ENCODE measurements around the gene MAP3K3.

DNA sequence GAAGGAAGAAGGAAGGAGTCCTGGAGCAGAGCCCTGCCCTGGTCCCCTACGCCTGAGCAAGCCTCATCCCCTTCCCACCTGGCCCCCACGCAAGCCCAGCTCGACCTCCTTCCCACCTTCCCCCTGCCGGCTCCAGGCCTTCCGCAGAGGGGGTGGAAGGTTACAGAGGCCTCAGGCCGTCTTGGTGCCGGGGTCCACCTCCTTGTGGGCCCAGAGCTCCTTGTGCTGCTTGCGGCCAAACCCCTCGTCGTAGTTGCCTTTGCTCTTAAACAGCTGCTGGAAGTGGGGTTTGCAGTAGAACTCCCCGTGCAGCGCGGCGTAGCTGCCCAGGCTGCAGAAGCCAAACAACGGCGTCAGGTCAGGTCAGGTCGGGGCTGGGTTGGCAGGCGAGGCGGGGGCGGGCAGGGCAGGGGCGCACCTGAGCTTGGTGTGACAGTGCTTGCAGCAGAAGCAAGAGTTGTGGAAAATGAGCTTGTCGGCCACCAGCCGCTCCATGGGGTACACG, 76.2 kb downstream of the MAP3K3 start:
- TF ChIP-seq, protein P1, sequence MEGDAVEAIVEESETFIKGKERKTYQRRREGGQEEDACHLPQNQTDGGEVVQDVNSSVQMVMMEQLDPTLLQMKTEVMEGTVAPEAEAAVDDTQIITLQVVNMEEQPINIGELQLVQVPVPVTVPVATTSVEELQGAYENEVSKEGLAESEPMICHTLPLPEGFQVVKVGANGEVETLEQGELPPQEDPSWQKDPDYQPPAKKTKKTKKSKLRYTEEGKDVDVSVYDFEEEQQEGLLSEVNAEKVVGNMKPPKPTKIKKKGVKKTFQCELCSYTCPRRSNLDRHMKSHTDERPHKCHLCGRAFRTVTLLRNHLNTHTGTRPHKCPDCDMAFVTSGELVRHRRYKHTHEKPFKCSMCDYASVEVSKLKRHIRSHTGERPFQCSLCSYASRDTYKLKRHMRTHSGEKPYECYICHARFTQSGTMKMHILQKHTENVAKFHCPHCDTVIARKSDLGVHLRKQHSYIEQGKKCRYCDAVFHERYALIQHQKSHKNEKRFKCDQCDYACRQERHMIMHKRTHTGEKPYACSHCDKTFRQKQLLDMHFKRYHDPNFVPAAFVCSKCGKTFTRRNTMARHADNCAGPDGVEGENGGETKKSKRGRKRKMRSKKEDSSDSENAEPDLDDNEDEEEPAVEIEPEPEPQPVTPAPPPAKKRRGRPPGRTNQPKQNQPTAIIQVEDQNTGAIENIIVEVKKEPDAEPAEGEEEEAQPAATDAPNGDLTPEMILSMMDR (IDR thresholded peaks at IDR 0.05): no peak
- no peak for TF ChIP-seq POLR2A (IDR thresholded peaks at IDR 0.05)

Data from body of pancreas (tissue), 4 donors.